Osteoblast (primary cell): Measurements from ENCODE around the gene MUC4. TPM values are rescaled to one million over a fixed set of nuclear protein-coding genes. Genes with fewer than 3 reads are reported as not detected.

ENCODE experiments used
- DNase-seq: peaks from one replicate; pipeline ENCODE4 v3.0.0; 2011; ENCODE audit warnings: low spot score, mixed read lengths; ENCODE audit not compliant: insufficient read length; ENCODE audit errors: missing footprints
- H2AFZ ChIP-seq: 2 replicates; pipeline ENCODE4 v1.6.0; 2011; ENCODE audit warnings: mild to moderate bottlenecking, low read length
- H3K27ac ChIP-seq: 2 replicates; pipeline ENCODE4 v1.5.1; 2011; ENCODE audit warnings: mild to moderate bottlenecking, low read depth, low read length, moderate library complexity
- H3K27me3 ChIP-seq: 2 replicates; pipeline ENCODE4 v1.6.0; 2012; ENCODE audit warnings: mild to moderate bottlenecking, control low read depth, inconsistent platforms, low read length, moderate library complexity; ENCODE audit not compliant: insufficient read depth
- H3K36me3 ChIP-seq: 2 replicates; pipeline ENCODE4 v1.5.1; 2011; ENCODE audit warnings: mild to moderate bottlenecking, low read length, control low read depth, moderate library complexity; ENCODE audit not compliant: insufficient read depth
- H3K4me1 ChIP-seq: 2 replicates; pipeline ENCODE4 v1.5.1; 2011; ENCODE audit warnings: mild to moderate bottlenecking, low read length, control low read depth, moderate library complexity; ENCODE audit not compliant: insufficient read depth
- H3K4me2 ChIP-seq: 2 replicates; pipeline ENCODE4 v1.6.0; 2011; ENCODE audit warnings: mild to moderate bottlenecking, low read length; ENCODE audit not compliant: insufficient read depth
- H3K4me3 ChIP-seq: fragments of 200-600 bp; sonication (generic); 3 replicates; pipeline ENCODE4 v1.5.1; 2012; ENCODE audit warnings: mild to moderate bottlenecking, low read length, inconsistent platforms; ENCODE audit not compliant: insufficient read depth
- H3K79me2 ChIP-seq: 2 replicates; pipeline ENCODE4 v1.6.0; 2012; ENCODE audit warnings: mild to moderate bottlenecking, low read length, control low read depth, inconsistent platforms; ENCODE audit not compliant: insufficient read depth
- H3K9me3 ChIP-seq: 2 replicates; pipeline ENCODE4 v1.5.1; 2011; ENCODE audit warnings: low read depth, low read length, control low read depth
- H4K20me1 ChIP-seq: 2 replicates; pipeline ENCODE4 v1.6.0; 2012; ENCODE audit warnings: mild to moderate bottlenecking, low read length, control low read depth; ENCODE audit not compliant: insufficient read depth
- small RNA-seq: library from RNA; depleted of rRNA; stranded (forward); fragments of <200 nt; gene quantifications from one replicate; pipeline ENCODE3, GENCODE V24; 2012
- total RNA-seq: library from RNA; depleted of rRNA; stranded (reverse); fragments of >200 nt; gene quantifications from 2 replicates; pipeline ENCODE4 v1.2.3, GENCODE V29; 2012
- TF ChIP-seq, protein P1 (sequence below): IDR thresholded peaks from 2 replicates; pipeline ENCODE4 v1.5.1; 2011; ENCODE audit warnings: mild to moderate bottlenecking, low read depth, low read length, moderate library complexity; ENCODE audit errors: extremely low read depth

The MUC4 gene
- total RNA-seq, 1 donor: not detected

DNA sequence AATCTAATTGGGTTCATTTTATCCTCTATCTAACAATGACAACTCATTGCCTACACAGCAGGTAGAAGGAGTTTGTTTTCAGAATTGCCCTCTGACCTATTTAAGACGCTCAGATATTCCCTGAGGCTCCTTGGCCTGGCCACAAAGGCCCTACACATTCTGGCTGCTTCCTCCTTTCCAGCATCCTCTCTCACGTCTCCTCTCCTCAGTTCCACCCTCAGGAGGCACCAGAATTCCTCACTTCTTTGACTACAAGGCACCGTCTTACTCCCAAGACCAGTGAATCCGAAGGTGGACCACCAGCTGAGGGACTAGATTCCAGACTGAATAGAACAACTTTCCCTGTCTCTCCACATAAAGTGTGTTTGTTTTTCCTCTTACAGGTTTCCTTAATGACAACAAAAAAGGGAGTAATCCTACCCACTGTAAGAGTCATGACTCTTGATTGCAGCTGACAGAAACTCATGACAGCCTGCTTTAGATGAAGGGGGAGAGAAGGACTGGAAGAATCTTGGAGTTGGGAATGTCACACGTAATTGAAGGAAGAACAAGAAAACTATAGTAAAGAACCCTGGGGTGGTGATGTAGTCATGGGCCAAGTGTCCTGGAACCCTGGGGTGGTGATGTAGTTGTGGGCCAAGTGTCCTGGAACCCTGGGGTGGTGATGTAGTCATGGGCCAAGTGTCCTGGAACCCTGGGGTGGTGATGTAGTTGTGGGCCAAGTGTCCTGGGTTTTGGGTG, 112.9 kb downstream of the MUC4 start:
- Histone ChIP-seq H3K36me3 (peaks cover 15% of the 10 kb centered on the region), H3K4me3 (peak overlapping the region; percentile 36), H3K27ac (peak overlapping the region; percentile 72), H3K27me3 (no peaks in the 10 kb centered on the region), H3K9me3 (no peaks in the 10 kb centered on the region), H3K79me2 (no peaks in the 10 kb centered on the region), H2AFZ (no peak overlapping the region), H3K4me1 (peaks cover 18% of the 10 kb centered on the region), H4K20me1 (no peaks in the 10 kb centered on the region), H3K4me2 (peak overlapping the region; percentile 72)
- TF ChIP-seq, protein P1, sequence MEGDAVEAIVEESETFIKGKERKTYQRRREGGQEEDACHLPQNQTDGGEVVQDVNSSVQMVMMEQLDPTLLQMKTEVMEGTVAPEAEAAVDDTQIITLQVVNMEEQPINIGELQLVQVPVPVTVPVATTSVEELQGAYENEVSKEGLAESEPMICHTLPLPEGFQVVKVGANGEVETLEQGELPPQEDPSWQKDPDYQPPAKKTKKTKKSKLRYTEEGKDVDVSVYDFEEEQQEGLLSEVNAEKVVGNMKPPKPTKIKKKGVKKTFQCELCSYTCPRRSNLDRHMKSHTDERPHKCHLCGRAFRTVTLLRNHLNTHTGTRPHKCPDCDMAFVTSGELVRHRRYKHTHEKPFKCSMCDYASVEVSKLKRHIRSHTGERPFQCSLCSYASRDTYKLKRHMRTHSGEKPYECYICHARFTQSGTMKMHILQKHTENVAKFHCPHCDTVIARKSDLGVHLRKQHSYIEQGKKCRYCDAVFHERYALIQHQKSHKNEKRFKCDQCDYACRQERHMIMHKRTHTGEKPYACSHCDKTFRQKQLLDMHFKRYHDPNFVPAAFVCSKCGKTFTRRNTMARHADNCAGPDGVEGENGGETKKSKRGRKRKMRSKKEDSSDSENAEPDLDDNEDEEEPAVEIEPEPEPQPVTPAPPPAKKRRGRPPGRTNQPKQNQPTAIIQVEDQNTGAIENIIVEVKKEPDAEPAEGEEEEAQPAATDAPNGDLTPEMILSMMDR: no peak
- DNase-seq: no peak

DNA sequence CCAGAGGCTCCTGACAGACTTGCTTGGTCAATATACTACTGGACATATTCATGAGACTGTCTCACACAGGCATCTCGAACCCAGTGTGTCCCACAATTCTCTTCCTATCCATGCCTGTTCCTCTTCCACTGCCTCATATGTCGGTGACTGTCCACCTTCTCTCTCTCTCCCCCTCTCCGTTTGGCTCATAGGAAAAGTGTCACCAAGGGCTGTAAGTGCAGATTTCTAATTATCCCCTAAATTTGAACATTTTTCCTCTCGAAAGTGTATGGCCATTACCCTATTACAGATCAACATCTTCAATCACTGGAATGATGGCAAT, 113.4 kb downstream of the MUC4 start:
- DNase-seq: peak; percentile 61
- no peaks in the 10 kb centered on the region for H4K20me1 ChIP-seq
- peaks cover 21% of the 10 kb centered on the region for H3K36me3 ChIP-seq
- peak overlapping the region; percentile 72 for H3K4me2 ChIP-seq
- H3K79me2 ChIP-seq: no peaks in the 10 kb centered on the region
- H3K4me1 ChIP-seq: peaks cover 18% of the 10 kb centered on the region
- TF ChIP-seq, protein P1: no peak
- no peaks in the 10 kb centered on the region for H3K9me3 ChIP-seq
- no peaks in the 10 kb centered on the region for H3K27me3 ChIP-seq
- peak overlapping the region; percentile 72 for H3K27ac ChIP-seq
- peak overlapping the region; percentile 36 for H3K4me3 ChIP-seq
- no peak overlapping the region for H2AFZ ChIP-seq

DNA sequence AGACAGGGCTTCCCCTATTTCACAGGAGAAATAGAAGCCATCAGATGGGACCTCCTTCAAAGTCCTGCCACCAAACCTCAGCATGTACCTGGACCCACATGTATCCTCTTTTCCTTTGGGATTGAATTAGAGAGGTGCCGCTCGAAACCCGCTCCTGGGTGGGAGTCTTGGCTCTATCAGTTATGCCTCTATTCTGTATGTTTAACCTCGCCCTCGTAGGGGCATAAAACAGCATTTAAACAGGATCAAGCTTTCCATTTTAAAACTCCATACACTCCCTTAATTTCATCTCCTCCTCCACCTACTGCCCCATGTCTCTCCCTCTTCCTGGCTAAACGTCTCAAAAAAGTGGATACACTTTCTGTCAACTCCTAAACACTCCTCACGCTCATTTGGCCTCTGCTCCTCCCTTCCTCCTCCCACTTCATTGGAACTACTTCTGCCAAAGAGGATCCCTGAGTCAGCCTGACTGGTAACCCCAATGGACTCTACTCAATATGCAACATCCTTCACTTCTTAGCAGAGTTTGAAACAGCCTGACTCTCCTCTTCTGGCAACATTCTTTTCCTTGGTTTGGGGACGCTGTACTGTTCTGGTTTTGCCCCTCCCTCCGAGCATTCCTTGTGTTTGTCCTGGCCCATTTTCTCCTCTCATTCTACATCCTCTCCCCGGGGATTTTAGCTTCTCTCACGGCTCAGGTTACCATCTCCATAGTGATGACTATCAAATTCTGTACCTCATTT, 114.0 kb downstream of the MUC4 start:
- Histone ChIP-seq H2AFZ (peak overlapping the region; percentile 31), H3K4me2 (peak overlapping the region; percentile 72), H4K20me1 (no peaks in the 10 kb centered on the region), H3K9me3 (no peaks in the 10 kb centered on the region), H3K4me1 (peaks cover 18% of the 10 kb centered on the region), H3K36me3 (peaks cover 23% of the 10 kb centered on the region), H3K79me2 (no peaks in the 10 kb centered on the region), H3K27ac (peak overlapping the region; percentile 72), H3K27me3 (no peaks in the 10 kb centered on the region), H3K4me3 (peak overlapping the region; percentile 36)
- peak; percentile 100 for DNase-seq
- TF ChIP-seq, protein P1: no peak

Small RNA genes within 50 kb of the gene (small RNA-seq; reads per million reads assigned to genes)
- 0.60 reads per million for gene MIR570

Other genes starting within 250 kb of the MUC4 start
- 0.88 and 1.4 TPM in 2 replicates for gene APOD, start 228.0 kb downstream of the MUC4 start, total RNA-seq
- 0.36 and 1.2 TPM in 2 replicates for gene MUC20, start 91.0 kb downstream of the MUC4 start, total RNA-seq
- 10.6 and 11.6 TPM in 2 replicates for gene TNK2, start 96.6 kb upstream of the MUC4 start, total RNA-seq